Hepatocyte (in vitro differentiated cells): Measurements from ENCODE around the gene AGAP1. TPM values are rescaled to one million over a fixed set of nuclear protein-coding genes. Genes with fewer than 3 reads are reported as not detected.

ENCODE experiments used
- DNase-seq: peaks from one replicate; pipeline ENCODE4 v3.0.0-alpha.2; 2016; ENCODE audit warnings: low spot score
- H2AFZ ChIP-seq: fragments of 200-600 bp; sonication (generic); 2 replicates; pipeline ENCODE4 v1.6.0; 2016; ENCODE audit warnings: antibody characterized with exemption, mild to moderate bottlenecking
- H3K27ac ChIP-seq: fragments of 200-600 bp; sonication (generic); 2 replicates; pipeline ENCODE4 v1.5.1; 2016; ENCODE audit warnings: mild to moderate bottlenecking
- H3K27me3 ChIP-seq: fragments of 200-600 bp; sonication (generic); 2 replicates; pipeline ENCODE4 v1.6.1; 2016
- H3K36me3 ChIP-seq: fragments of 200-600 bp; sonication (generic); replicated peaks from 2 replicates; pipeline ENCODE4 v1.5.1; 2016; ENCODE audit warnings: low read depth; ENCODE audit not compliant: insufficient read depth
- H3K4me1 ChIP-seq: fragments of 200-600 bp; sonication (generic); 2 replicates; pipeline ENCODE4 v1.5.1; 2016; ENCODE audit warnings: mild to moderate bottlenecking, moderate library complexity; ENCODE audit not compliant: insufficient read depth
- H3K4me2 ChIP-seq: fragments of 200-600 bp; sonication (generic); 2 replicates; pipeline ENCODE4 v1.6.0; 2016
- H3K4me3 ChIP-seq: fragments of 200-600 bp; sonication (generic); 2 replicates; pipeline ENCODE4 v1.5.1; 2016; ENCODE audit warnings: mild to moderate bottlenecking
- H3K79me2 ChIP-seq: fragments of 200-600 bp; sonication (generic); 2 replicates; pipeline ENCODE4 v1.6.0; 2017; ENCODE audit warnings: mild to moderate bottlenecking
- H3K9me2 ChIP-seq: fragments of 200-600 bp; sonication (generic); replicated peaks from 2 replicates; pipeline ENCODE4 v1.6.0; 2017; ENCODE audit warnings: mild to moderate bottlenecking; ENCODE audit not compliant: insufficient read depth
- H3K9me3 ChIP-seq: fragments of 200-600 bp; sonication (generic); 2 replicates; pipeline ENCODE4 v1.5.1; 2016; ENCODE audit warnings: low read depth, mild to moderate bottlenecking
- H4K20me1 ChIP-seq: fragments of 200-600 bp; sonication (generic); 2 replicates; pipeline ENCODE4 v1.6.0; 2016; ENCODE audit warnings: mild to moderate bottlenecking; ENCODE audit not compliant: insufficient read depth, poor library complexity, severe bottlenecking
- EZH2 ChIP-seq: fragments of 200-600 bp; sonication (generic); IDR thresholded peaks from 2 replicates; pipeline ENCODE4 v1.6.1; 2016; ENCODE audit warnings: antibody characterized with exemption, mild to moderate bottlenecking, borderline replicate concordance
- EZH2phosphoT487 ChIP-seq: fragments of 200-600 bp; sonication (generic); IDR thresholded peaks from one replicate; pipeline ENCODE4 v1.6.1; 2018; ENCODE audit warnings: antibody characterized with exemption, mild to moderate bottlenecking, low read depth, moderate library complexity; ENCODE audit not compliant: unreplicated experiment, severe bottlenecking
- WGBS: methylation state at CpG from one replicate; pipeline ENCODE4 v1.1.6; 2016; ENCODE audit warnings: low lambda C conversion rate; ENCODE audit errors: missing lambda C conversion rate; 5-methylcytosine and 5-hydroxymethylcytosine counted together
- polyA plus RNA-seq: library from polyadenylated mRNA; unstranded; fragments of >200 nt; fragmentation: Nextera tagmentation; extraction: Ambion mirVana; gene quantifications from 2 replicates; pipeline ENCODE4 v1.2.1, GENCODE V29; 2016
- total RNA-seq: library from RNA; depleted of rRNA; stranded (reverse); fragments of >200 nt; gene quantifications from 2 replicates; pipeline ENCODE4 v1.2.3, GENCODE V29; 2014
- TF ChIP-seq, protein P1 (sequence below): fragments of 200-600 bp; sonication (generic); IDR thresholded peaks from 2 replicates; pipeline ENCODE4 v1.5.1; 2016; ENCODE audit warnings: antibody characterized with exemption, mild to moderate bottlenecking; ENCODE audit not compliant: poor library complexity

The AGAP1 gene
- total and polyA plus RNA-seq, 2 experiments from 2014 or later, result 12.1 to 20.0 TPM

GRCh38 chr2:235518322-235519090, 24.7 kb downstream of the AGAP1 start:
- no peaks in the 10 kb centered on the region for H3K36me3 ChIP-seq
- H3K27me3 ChIP-seq, result no peaks in the 10 kb centered on the region
- WGBS, result 90% methylated on average over 11 of the region's 11 CpGs
- H3K9me3 ChIP-seq, result no peaks in the 10 kb centered on the region
- no peak for DNase-seq
- no peak overlapping the region for H3K4me2 ChIP-seq
- H3K9me2 ChIP-seq, result no peaks in the 10 kb centered on the region
- no peak overlapping the region for H3K4me3 ChIP-seq
- H3K27ac ChIP-seq, result no peak overlapping the region
- H3K4me1 ChIP-seq, result peaks cover 4% of the 10 kb centered on the region
- peaks cover 16% of the 10 kb centered on the region for H4K20me1 ChIP-seq
- peaks cover 98% of the 10 kb centered on the region for H3K79me2 ChIP-seq
- no peak for TF ChIP-seq EZH2
- TF ChIP-seq, protein P1, sequence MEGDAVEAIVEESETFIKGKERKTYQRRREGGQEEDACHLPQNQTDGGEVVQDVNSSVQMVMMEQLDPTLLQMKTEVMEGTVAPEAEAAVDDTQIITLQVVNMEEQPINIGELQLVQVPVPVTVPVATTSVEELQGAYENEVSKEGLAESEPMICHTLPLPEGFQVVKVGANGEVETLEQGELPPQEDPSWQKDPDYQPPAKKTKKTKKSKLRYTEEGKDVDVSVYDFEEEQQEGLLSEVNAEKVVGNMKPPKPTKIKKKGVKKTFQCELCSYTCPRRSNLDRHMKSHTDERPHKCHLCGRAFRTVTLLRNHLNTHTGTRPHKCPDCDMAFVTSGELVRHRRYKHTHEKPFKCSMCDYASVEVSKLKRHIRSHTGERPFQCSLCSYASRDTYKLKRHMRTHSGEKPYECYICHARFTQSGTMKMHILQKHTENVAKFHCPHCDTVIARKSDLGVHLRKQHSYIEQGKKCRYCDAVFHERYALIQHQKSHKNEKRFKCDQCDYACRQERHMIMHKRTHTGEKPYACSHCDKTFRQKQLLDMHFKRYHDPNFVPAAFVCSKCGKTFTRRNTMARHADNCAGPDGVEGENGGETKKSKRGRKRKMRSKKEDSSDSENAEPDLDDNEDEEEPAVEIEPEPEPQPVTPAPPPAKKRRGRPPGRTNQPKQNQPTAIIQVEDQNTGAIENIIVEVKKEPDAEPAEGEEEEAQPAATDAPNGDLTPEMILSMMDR, result no peak
- TF ChIP-seq EZH2phosphoT487, result no peak
- no peak overlapping the region for H2AFZ ChIP-seq

- no peaks in the 10 kb centered on the region for H3K9me3 ChIP-seq
- H3K9me2 ChIP-seq, result no peaks in the 10 kb centered on the region
- H3K27ac ChIP-seq, result no peak overlapping the region
- 87% methylated on average over 6 of the region's 6 CpGs for WGBS
- H4K20me1 ChIP-seq, result peaks cover 16% of the 10 kb centered on the region
- DNase-seq, result no peak
- H3K36me3 ChIP-seq, result no peaks in the 10 kb centered on the region
- TF ChIP-seq EZH2 (no peak), EZH2phosphoT487 (no peak)
- H3K79me2 ChIP-seq, result peaks cover 95% of the 10 kb centered on the region
- no peaks in the 10 kb centered on the region for H3K27me3 ChIP-seq
- H3K4me1 ChIP-seq, result no peaks in the 10 kb centered on the region
- H2AFZ ChIP-seq, result no peak overlapping the region
- H3K4me2 ChIP-seq, result no peak overlapping the region
- no peak overlapping the region for H3K4me3 ChIP-seq
Measured at GRCh38 chr2:235520787-235521186, 26.9 kb downstream of the AGAP1 start.

- DNase-seq, result no peak
- 81% methylated on average over 6 of the region's 6 CpGs for WGBS
- H2AFZ ChIP-seq, result no peak overlapping the region
- H3K9me3 ChIP-seq, result no peaks in the 10 kb centered on the region
- H3K4me2 ChIP-seq, result no peak overlapping the region
- H3K27ac ChIP-seq, result no peak overlapping the region
- no peaks in the 10 kb centered on the region for H3K36me3 ChIP-seq
- H3K9me2 ChIP-seq, result no peaks in the 10 kb centered on the region
- no peaks in the 10 kb centered on the region for H3K4me1 ChIP-seq
- H3K79me2 ChIP-seq, result peaks cover 92% of the 10 kb centered on the region
- no peaks in the 10 kb centered on the region for H3K27me3 ChIP-seq
- no peak overlapping the region for H3K4me3 ChIP-seq
- peaks cover 19% of the 10 kb centered on the region for H4K20me1 ChIP-seq
- TF ChIP-seq, protein P1, result no peak
- TF ChIP-seq EZH2phosphoT487 (no peak), EZH2 (no peak)
Measured at GRCh38 chr2:235521844-235522243, 28.0 kb downstream of the AGAP1 start.

- H4K20me1 ChIP-seq, result peaks cover 19% of the 10 kb centered on the region
- 94% methylated on average over 5 of the region's 5 CpGs for WGBS
- no peak overlapping the region for H3K4me3 ChIP-seq
- no peak overlapping the region for H3K4me2 ChIP-seq
- no peaks in the 10 kb centered on the region for H3K36me3 ChIP-seq
- DNase-seq, result no peak
- TF ChIP-seq EZH2phosphoT487, result no peak
- no peak for TF ChIP-seq EZH2
- TF ChIP-seq, protein P1, result no peak
- H3K9me3 ChIP-seq, result no peaks in the 10 kb centered on the region
- no peaks in the 10 kb centered on the region for H3K27me3 ChIP-seq
- peaks cover 90% of the 10 kb centered on the region for H3K79me2 ChIP-seq
- H3K4me1 ChIP-seq, result no peaks in the 10 kb centered on the region
- H3K27ac ChIP-seq, result no peak overlapping the region
- no peak overlapping the region for H2AFZ ChIP-seq
- no peaks in the 10 kb centered on the region for H3K9me2 ChIP-seq
Measured at GRCh38 chr2:235523021-235523420, 29.2 kb downstream of the AGAP1 start.
